B cell (primary cell): ENCODE measurements around the gene NUB1.

ENCODE experiments used
- EZH2 ChIP-seq: IDR thresholded peaks from 2 replicates; pipeline ENCODE4 v1.6.1; 2012; ENCODE audit warnings: borderline replicate concordance, low read depth, mild to moderate bottlenecking, moderate library complexity, low read length; ENCODE audit not compliant: insufficient read depth, poor library complexity, severe bottlenecking
- TF ChIP-seq, protein P1 (sequence below): fragments of 200-600 bp; IDR thresholded peaks from one replicate; pipeline ENCODE4 v1.8.0; 2022; ENCODE audit warnings: antibody characterized with exemption, mild to moderate bottlenecking

DNA sequence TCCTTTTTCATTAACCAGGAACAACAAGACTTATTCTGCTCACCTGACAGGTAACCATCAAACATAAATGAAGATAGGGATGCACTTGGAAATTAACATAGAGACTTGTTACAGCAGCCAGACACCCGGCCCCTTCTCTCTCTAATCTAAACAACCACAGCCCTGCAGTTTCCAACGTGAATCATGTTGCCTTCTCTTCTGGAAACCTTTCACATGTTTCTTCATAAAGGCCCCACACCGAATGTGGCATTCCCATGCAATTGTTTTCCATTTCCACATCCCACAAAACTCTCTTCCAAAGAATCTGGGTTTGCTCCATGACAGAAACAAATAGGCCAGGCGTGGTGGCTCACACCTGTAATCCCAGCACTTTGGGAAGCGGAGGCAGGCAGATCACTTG is 83.2 kb downstream of the NUB1 start:
- TF ChIP-seq, protein P1, sequence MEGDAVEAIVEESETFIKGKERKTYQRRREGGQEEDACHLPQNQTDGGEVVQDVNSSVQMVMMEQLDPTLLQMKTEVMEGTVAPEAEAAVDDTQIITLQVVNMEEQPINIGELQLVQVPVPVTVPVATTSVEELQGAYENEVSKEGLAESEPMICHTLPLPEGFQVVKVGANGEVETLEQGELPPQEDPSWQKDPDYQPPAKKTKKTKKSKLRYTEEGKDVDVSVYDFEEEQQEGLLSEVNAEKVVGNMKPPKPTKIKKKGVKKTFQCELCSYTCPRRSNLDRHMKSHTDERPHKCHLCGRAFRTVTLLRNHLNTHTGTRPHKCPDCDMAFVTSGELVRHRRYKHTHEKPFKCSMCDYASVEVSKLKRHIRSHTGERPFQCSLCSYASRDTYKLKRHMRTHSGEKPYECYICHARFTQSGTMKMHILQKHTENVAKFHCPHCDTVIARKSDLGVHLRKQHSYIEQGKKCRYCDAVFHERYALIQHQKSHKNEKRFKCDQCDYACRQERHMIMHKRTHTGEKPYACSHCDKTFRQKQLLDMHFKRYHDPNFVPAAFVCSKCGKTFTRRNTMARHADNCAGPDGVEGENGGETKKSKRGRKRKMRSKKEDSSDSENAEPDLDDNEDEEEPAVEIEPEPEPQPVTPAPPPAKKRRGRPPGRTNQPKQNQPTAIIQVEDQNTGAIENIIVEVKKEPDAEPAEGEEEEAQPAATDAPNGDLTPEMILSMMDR, result no peak
- no peak for TF ChIP-seq EZH2
